Nephron progenitor cell (in vitro differentiated cells): ENCODE results near the gene PDILT.

Experiments
- DNase-seq: peaks from one replicate; pipeline ENCODE4 v3.0.0; 2021
- H3K27ac Mint-ChIP-seq: 2 replicates; pipeline ENCODE4 v1.8.0; 2021; ENCODE audit warnings: mild to moderate bottlenecking, moderate library complexity, mixed read lengths
- H3K27me3 Mint-ChIP-seq: 2 replicates; pipeline ENCODE4 v1.8.0; 2021; ENCODE audit warnings: mild to moderate bottlenecking, low read depth, mixed read lengths; ENCODE audit not compliant: poor library complexity
- H3K36me3 Mint-ChIP-seq: 2 replicates; pipeline ENCODE4 v1.8.0; 2021; ENCODE audit warnings: low read depth, mixed read lengths
- H3K4me1 Mint-ChIP-seq: 2 replicates; pipeline ENCODE4 v1.8.0; 2021; ENCODE audit warnings: mixed read lengths
- H3K4me3 Mint-ChIP-seq: 2 replicates; pipeline ENCODE4 v1.8.0; 2021; ENCODE audit warnings: mild to moderate bottlenecking, moderate library complexity, mixed read lengths
- H3K9me3 Mint-ChIP-seq: 2 replicates; pipeline ENCODE4 v1.8.0; 2021; ENCODE audit warnings: mild to moderate bottlenecking, moderate library complexity, mixed read lengths
- TF ChIP-seq, protein P1 (sequence below): fragments of 200-600 bp; sonication (generic); IDR thresholded peaks from 2 replicates; pipeline ENCODE4 v1.5.0; 2021; ENCODE audit warnings: antibody characterized with exemption

Gene PDILT

DNA sequence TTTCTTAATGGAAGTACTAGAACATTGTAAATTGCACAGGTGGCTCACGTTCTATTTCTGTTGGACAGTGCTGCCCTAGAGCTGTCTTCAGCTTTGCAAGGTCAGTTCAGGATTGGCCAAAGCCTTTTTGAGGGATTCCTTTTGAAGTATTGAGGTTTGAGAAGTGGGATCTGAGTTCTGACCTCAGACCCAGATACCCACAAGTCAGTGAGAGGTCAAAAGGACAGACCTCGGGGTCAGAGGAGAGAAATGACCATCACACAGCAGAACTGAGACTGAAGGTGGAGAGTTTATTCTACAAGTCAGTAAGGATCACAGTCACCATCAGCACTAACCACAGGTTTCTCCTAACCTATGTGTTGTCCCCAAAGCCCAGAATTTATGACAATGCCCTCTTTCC is 6.5 kb upstream of the PDILT start:
- peaks cover 13% of the 10 kb centered on the region for H3K9me3 Mint-ChIP-seq
- DNase-seq, result no peak
- H3K27ac Mint-ChIP-seq, result no peak overlapping the region
- H3K4me3 Mint-ChIP-seq, result no peak overlapping the region
- peaks cover 9% of the 10 kb centered on the region for H3K27me3 Mint-ChIP-seq
- H3K4me1 Mint-ChIP-seq, result peaks cover 6% of the 10 kb centered on the region
- H3K36me3 Mint-ChIP-seq, result no peaks in the 10 kb centered on the region
- TF ChIP-seq, protein P1, sequence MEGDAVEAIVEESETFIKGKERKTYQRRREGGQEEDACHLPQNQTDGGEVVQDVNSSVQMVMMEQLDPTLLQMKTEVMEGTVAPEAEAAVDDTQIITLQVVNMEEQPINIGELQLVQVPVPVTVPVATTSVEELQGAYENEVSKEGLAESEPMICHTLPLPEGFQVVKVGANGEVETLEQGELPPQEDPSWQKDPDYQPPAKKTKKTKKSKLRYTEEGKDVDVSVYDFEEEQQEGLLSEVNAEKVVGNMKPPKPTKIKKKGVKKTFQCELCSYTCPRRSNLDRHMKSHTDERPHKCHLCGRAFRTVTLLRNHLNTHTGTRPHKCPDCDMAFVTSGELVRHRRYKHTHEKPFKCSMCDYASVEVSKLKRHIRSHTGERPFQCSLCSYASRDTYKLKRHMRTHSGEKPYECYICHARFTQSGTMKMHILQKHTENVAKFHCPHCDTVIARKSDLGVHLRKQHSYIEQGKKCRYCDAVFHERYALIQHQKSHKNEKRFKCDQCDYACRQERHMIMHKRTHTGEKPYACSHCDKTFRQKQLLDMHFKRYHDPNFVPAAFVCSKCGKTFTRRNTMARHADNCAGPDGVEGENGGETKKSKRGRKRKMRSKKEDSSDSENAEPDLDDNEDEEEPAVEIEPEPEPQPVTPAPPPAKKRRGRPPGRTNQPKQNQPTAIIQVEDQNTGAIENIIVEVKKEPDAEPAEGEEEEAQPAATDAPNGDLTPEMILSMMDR, result no peak

DNA sequence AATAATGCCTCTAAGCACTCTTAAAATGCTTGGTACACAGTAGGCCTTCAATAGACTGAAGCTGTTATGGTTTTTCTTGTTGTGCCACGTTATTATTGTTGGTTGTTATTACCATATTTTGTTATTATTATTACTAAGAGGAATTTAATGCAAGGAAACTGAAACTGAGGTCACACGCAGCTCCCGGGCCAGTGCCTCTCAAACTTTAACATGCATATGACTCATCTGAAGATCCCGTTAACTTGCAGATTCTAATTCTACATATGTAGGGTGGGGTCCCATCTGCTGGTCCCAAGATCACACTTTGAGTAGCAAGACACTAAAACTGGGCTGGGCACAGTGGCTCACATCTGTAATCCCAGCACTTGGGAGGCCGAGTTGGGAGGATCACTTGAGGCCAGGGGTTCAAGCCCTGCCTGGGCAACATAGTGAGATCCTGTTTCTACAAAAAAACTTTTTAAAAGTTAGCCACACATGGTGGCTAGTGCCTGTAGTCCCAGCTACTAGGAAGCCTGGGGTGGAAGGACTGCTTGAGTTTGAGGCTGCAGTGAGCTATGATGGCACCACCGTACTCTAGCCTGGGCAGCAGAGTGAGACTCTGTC is 5.7 kb upstream of the PDILT start:
- H3K27ac Mint-ChIP-seq, result no peak overlapping the region
- peaks cover 6% of the 10 kb centered on the region for H3K4me1 Mint-ChIP-seq
- H3K4me3 Mint-ChIP-seq, result no peak overlapping the region
- DNase-seq, result no peak
- TF ChIP-seq, protein P1, result no peak
- H3K27me3 Mint-ChIP-seq, result peaks cover 8% of the 10 kb centered on the region
- H3K36me3 Mint-ChIP-seq, result no peaks in the 10 kb centered on the region
- H3K9me3 Mint-ChIP-seq, result peaks cover 13% of the 10 kb centered on the region

DNA sequence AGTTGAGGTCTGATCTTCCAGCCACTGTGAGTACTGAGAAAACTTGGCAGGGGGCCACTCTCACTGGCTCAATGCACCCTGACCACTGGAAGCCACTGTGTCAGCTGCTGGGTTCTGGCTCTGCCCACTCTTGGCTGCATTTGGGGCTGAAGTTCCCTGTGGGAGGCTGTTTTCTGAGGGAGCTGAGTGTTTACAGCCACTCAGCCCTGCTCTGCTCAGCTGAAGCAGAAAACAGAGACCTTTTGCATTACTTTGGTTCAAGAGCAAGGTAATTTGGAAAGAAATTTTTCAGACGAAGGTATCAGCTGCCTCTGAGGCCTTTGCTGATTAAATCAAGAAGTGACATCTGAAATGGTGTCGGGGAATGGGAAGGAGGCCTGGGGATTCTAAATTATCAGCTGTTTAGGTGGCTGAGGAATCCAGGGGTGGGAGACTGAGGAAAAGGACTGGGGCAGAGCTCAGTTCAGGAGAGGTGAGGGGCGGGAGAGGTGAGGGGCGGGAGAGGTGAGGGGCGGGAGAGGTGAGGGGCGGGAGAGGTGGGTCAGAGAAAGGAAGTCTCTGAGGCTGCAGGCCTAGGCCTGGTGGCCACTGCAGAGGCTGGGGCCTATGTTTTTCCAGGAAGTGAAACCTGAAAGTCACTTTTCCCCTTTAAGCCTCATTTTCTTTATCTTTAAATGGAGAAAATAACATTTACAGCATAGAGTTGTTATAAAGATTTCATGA is 5.0 kb upstream of the PDILT start, which contains the start of gene ACSM5:
ACSM5 (plus strand) TSS at position 137 of the 723 bp plus-strand sequence. CDS start 1,951 bp downstream, outside the sequence.
- Mint-ChIP-seq H3K27ac (peak within 1 kb of the TSS; percentile 41), H3K27me3 (peaks cover 6% of the 10 kb centered on the region), H3K9me3 (peaks cover 11% of the 10 kb centered on the region), H3K36me3 (no peaks in the 10 kb centered on the region), H3K4me3 (no peak within 1 kb of the TSS), H3K4me1 (peaks cover 6% of the 10 kb centered on the region)
- TF ChIP-seq, protein P1, result no peak
- DNase-seq, result no peak

DNA sequence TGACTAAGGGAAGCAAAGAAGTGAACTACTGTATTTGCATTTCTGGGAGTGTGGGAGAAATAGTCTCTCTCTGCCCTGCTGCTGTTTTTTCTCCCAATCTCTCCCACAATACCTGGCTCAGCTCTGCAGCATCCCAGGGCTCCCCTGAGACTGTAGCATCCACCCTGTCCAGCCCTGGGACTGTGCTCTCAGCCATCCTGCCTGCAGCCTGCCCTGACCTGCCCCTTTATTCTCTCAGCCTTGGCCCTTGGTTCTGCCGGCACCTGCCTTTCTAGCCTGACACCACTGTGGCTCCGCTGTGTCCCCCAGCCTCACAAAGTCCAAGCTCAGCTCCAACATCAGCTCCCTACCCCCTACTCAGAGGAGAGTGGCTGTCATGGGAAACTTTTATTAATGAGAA is 1.9 kb downstream of the PDILT start:
- Mint-ChIP-seq H3K4me1 (peaks cover 12% of the 10 kb centered on the region), H3K27ac (no peak overlapping the region), H3K9me3 (no peaks in the 10 kb centered on the region), H3K36me3 (no peaks in the 10 kb centered on the region), H3K4me3 (no peak overlapping the region), H3K27me3 (peaks cover 4% of the 10 kb centered on the region)
- TF ChIP-seq, protein P1, result no peak
- DNase-seq, result no peak

DNA sequence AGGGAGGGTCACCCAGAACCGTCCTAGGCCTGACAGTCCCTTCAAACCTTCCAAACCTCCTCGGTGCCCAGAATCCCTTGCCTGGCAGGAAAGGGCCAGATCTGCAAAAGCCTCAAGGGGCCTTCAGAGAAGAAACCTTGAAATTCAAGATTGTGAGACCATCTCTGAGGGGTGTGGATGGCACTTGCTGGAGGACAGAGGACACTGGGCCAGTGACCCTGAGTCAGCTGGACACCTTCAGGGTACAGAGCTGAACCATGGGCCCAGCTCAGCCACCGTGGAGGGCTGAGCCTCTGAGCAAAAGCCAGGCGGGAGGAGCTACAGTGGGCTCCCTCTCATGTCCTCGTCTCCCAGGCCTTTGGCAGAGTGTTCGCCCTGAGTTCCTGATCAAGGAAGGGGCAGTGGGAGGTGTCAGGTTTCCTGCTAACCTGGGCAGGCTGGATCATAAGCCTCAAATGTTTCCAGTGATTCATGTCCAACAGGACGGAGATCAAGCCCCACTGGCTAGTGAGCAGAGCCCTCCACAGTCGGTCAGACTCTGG is 3.0 kb downstream of the PDILT start:
- DNase-seq, result peak; percentile 28
- no peaks in the 10 kb centered on the region for H3K36me3 Mint-ChIP-seq
- no peak overlapping the region for H3K4me3 Mint-ChIP-seq
- TF ChIP-seq, protein P1, result no peak
- peaks cover 4% of the 10 kb centered on the region for H3K27me3 Mint-ChIP-seq
- peaks cover 12% of the 10 kb centered on the region for H3K4me1 Mint-ChIP-seq
- H3K27ac Mint-ChIP-seq, result peak overlapping the region; percentile 61
- no peaks in the 10 kb centered on the region for H3K9me3 Mint-ChIP-seq
